DOHH2 (cell line): ENCODE measurements around the gene LMTK2.

Experiments used
- H3F3A ChIP-seq: fragments of 200-600 bp; sonication (generic), shearing (Covaris generic); 2 replicates; pipeline ENCODE4 v1.6.0; 2016; ENCODE audit warnings: antibody characterized with exemption, mild to moderate bottlenecking; ENCODE audit not compliant: control insufficient read depth, insufficient read depth
- H3K27ac ChIP-seq: fragments of 200-600 bp; sonication (generic); 2 replicates; pipeline ENCODE4 v1.5.1; 2014; ENCODE audit warnings: low read depth, mild to moderate bottlenecking, low read length, moderate library complexity
- H3K27me3 ChIP-seq: fragments of 200-600 bp; sonication (generic); 2 replicates; pipeline ENCODE4 v1.6.1; 2014; ENCODE audit warnings: mild to moderate bottlenecking, low read length, mixed read lengths; ENCODE audit not compliant: control insufficient read depth
- H3K36me3 ChIP-seq: fragments of 200-600 bp; sonication (generic); 2 replicates; pipeline ENCODE4 v1.6.1; 2014; ENCODE audit warnings: mild to moderate bottlenecking, low read length, moderate library complexity, mixed read lengths; ENCODE audit not compliant: control insufficient read depth
- H3K4me1 ChIP-seq: fragments of 200-600 bp; sonication (generic); 2 replicates; pipeline ENCODE4 v1.6.1; 2014; ENCODE audit warnings: mild to moderate bottlenecking, low read length, mixed read lengths; ENCODE audit not compliant: control insufficient read depth
- H3K4me2 ChIP-seq: fragments of 200-600 bp; sonication (generic); 2 replicates; pipeline ENCODE4 v1.6.0; 2014; ENCODE audit warnings: mild to moderate bottlenecking, low read length, moderate library complexity
- H3K4me3 ChIP-seq: fragments of 200-600 bp; sonication (generic); 2 replicates; pipeline ENCODE4 v1.5.1; 2014; ENCODE audit warnings: mild to moderate bottlenecking, low read length, mixed read lengths
- H3K79me2 ChIP-seq: fragments of 200-600 bp; sonication (generic); 2 replicates; pipeline ENCODE4 v1.6.1; 2014; ENCODE audit warnings: mild to moderate bottlenecking, low read length, mixed read lengths; ENCODE audit not compliant: control insufficient read depth
- H3K9me2 ChIP-seq: fragments of 200-600 bp; sonication (generic); replicated peaks from 2 replicates; pipeline ENCODE4 v1.6.1; 2014; ENCODE audit warnings: mild to moderate bottlenecking, low read length, mixed read lengths; ENCODE audit not compliant: control insufficient read depth
- H3K9me3 ChIP-seq: fragments of 200-600 bp; sonication (generic); 2 replicates; pipeline ENCODE4 v1.6.1; 2014; ENCODE audit warnings: antibody characterized with exemption, low read length, mixed read lengths; ENCODE audit not compliant: control insufficient read depth, insufficient read depth
- H4K20me1 ChIP-seq: fragments of 200-600 bp; sonication (generic); 2 replicates; pipeline ENCODE4 v1.6.0; 2014; ENCODE audit warnings: low read depth, mild to moderate bottlenecking, antibody characterized with exemption, low read length, moderate library complexity; ENCODE audit not compliant: control insufficient read depth, insufficient read depth
- EZH2phosphoT487 ChIP-seq: fragments of 200-600 bp; sonication (generic); IDR thresholded peaks from 2 replicates; pipeline ENCODE4 v1.6.1; 2017; ENCODE audit warnings: borderline replicate concordance, mild to moderate bottlenecking, antibody characterized with exemption, low read length, moderate library complexity, mixed read lengths
- TF ChIP-seq, protein P1 (sequence below): fragments of 200-600 bp; sonication (generic); IDR thresholded peaks from one replicate; pipeline ENCODE4 v1.5.1; 2014; ENCODE audit warnings: antibody characterized with exemption, mild to moderate bottlenecking, low read depth, low read length; ENCODE audit not compliant: poor library complexity, severe bottlenecking

Gene LMTK2

DNA sequence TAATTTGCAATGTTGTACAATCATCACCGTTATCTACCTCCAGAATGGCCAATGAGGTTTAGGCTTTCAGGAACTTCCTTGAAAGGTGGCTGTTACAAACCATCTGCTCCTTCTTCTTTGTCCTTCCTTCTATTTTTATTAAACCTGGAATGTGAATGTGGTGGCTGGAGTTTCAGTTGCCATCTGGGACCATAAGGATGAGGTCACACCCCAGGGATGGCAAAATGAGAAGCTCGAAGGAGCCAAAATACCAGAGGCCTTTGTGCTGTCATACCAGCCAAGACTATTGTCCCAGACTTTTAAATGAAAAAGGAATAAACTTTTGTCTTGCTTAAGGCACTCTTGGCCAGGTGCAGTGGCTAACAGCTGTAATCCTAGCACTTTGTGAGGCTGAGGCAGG lies 30.9 kb upstream of the LMTK2 start:
- Histone ChIP-seq H3F3A (no peaks in the 10 kb centered on the region), H3K79me2 (no peaks in the 10 kb centered on the region), H3K9me2 (no peaks in the 10 kb centered on the region), H3K4me1 (no peaks in the 10 kb centered on the region), H3K4me3 (no peak overlapping the region), H3K9me3 (no peaks in the 10 kb centered on the region), H3K27me3 (peaks cover 4% of the 10 kb centered on the region), H3K36me3 (no peaks in the 10 kb centered on the region), H4K20me1 (no peaks in the 10 kb centered on the region), H3K27ac (no peak overlapping the region), H3K4me2 (no peak overlapping the region)
- no peak for TF ChIP-seq EZH2phosphoT487
- TF ChIP-seq, protein P1, sequence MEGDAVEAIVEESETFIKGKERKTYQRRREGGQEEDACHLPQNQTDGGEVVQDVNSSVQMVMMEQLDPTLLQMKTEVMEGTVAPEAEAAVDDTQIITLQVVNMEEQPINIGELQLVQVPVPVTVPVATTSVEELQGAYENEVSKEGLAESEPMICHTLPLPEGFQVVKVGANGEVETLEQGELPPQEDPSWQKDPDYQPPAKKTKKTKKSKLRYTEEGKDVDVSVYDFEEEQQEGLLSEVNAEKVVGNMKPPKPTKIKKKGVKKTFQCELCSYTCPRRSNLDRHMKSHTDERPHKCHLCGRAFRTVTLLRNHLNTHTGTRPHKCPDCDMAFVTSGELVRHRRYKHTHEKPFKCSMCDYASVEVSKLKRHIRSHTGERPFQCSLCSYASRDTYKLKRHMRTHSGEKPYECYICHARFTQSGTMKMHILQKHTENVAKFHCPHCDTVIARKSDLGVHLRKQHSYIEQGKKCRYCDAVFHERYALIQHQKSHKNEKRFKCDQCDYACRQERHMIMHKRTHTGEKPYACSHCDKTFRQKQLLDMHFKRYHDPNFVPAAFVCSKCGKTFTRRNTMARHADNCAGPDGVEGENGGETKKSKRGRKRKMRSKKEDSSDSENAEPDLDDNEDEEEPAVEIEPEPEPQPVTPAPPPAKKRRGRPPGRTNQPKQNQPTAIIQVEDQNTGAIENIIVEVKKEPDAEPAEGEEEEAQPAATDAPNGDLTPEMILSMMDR, result no peak

DNA sequence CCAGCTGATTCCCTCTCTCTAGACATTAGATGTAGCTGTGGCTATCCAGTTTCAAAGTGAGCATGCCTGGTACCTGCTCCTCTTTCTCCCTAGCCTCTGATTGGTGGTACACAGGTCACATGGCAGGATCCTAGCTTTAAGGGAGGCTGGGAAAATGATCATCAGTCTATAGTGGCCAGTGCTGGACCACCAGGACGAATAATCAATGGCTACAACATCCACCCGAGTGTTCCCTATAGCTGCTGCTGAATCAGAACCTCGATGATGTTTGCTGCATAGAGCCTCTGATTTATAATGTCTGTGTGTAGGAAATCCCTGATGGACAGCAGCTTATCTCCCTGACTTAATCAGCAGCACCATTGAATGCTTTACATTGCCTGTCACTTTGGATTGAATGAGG lies 28.9 kb upstream of the LMTK2 start:
- Histone ChIP-seq H3K4me1 (no peaks in the 10 kb centered on the region), H3K4me2 (no peak overlapping the region), H3K79me2 (no peaks in the 10 kb centered on the region), H4K20me1 (no peaks in the 10 kb centered on the region), H3K9me3 (no peaks in the 10 kb centered on the region), H3K36me3 (no peaks in the 10 kb centered on the region), H3K4me3 (no peak overlapping the region), H3K9me2 (no peaks in the 10 kb centered on the region), H3K27me3 (peaks cover 4% of the 10 kb centered on the region), H3K27ac (no peak overlapping the region), H3F3A (no peaks in the 10 kb centered on the region)
- TF ChIP-seq, protein P1, result no peak
- no peak for TF ChIP-seq EZH2phosphoT487

DNA sequence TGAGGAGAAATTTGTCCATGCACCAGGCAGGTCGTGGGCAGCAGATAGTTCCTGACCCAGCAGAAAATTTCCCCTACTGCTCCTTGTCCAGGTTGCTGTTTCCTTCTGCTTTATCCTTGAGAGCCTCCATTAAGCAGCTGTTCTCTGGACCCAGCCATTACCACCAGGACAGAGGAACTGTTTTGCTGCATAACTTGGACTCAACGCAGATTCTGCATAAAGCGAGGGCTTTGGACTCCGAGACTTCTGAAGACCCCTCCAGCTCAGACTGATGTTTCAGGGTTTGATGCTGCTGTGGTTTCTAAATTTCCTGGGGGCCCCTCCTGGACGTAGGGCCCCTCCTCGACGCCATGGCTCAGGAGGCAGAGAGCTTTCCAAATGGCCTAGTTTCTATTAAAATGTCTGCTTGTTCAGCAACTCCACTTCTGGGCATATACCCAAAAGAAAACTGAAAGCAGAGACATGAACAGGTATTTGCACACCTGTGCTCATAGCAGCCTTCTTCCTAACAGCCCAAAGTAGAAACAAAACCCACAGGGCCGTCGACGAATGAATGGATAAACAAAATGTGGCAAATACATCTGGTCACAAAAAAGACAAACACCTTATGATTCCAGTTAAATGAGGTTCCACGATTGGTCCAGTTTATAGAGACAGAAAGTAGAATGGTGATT lies 28.3 kb upstream of the LMTK2 start:
- no peaks in the 10 kb centered on the region for H3F3A ChIP-seq
- H3K9me2 ChIP-seq, result no peaks in the 10 kb centered on the region
- H3K4me2 ChIP-seq, result no peak overlapping the region
- no peaks in the 10 kb centered on the region for H3K79me2 ChIP-seq
- TF ChIP-seq EZH2phosphoT487, result no peak
- TF ChIP-seq, protein P1, result no peak
- H3K27ac ChIP-seq, result no peak overlapping the region
- H3K9me3 ChIP-seq, result no peaks in the 10 kb centered on the region
- no peaks in the 10 kb centered on the region for H3K4me1 ChIP-seq
- H3K36me3 ChIP-seq, result no peaks in the 10 kb centered on the region
- peaks cover 4% of the 10 kb centered on the region for H3K27me3 ChIP-seq
- no peak overlapping the region for H3K4me3 ChIP-seq
- H4K20me1 ChIP-seq, result no peaks in the 10 kb centered on the region
